Measurements from ENCODE around the gene MEDAG.

- TF ChIP-seq POLR2A (IDR thresholded peaks at IDR 0.05; ENCODE audit: low read depth, low read length), result no peak
- no peak for TF ChIP-seq PAX5 (IDR thresholded peaks at IDR 0.05; ENCODE audit: insufficient read depth, low read length, severe bottlenecking)
These were observed 30.9 kb downstream of the MEDAG start for GRCh38 chr13:30936971-30937370.
